ENCODE data around the gene ZNF609.

ZNF609 gene

DNA sequence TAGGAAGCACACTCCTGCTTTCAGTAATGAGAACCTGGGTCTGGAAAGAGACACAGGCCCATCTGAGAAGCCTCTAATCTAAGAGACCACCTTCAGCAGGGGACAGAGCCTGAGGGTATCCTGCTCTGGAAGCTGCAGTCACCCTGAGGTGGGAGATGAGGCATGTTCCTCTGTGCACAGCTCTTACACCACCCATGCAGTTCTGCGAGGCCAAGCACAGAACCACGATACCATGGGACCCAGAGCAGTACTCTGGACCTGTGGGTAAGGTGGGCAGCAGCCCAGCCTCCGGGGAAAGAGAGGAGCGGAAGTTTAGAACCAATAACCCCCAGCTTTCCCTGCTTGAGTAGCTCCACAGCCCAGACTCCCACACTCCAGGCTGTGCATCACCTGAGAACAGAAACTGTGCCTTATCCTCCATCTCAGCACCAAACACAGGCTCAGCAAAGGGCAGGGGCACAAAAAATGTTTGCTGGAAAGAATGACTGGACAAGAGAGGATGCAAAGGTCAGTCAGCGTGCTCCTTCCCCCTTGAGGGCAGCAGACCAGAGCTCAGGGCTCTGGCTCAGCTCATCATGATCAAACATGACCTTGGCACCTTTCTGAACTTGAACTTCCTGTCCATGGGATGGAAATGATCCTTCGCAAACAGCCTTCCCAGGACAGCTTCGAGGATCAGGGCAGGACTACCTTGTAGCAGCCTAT is 271.9 kb downstream of the ZNF609 start:
- Histone ChIP-seq H3K27ac (ENCODE audit: low read depth, low read length) (no peak overlapping the region), H3K36me3 (ENCODE audit: control insufficient read depth in 1 of 2, insufficient read depth in 2 of 2, low read length in 2 of 2) (no peaks in the 10 kb centered on the region), H3K4me3 (ENCODE audit: low read depth in 1 of 2, low read length in 2 of 2) (no peak overlapping the region), H3K4me1 (ENCODE audit: control insufficient read depth in 1 of 2, insufficient read depth in 2 of 2, low read length in 2 of 2) (peaks cover 0 to 3% of the 10 kb centered on the region in 2 donors), H3K9me3 (ENCODE audit: control insufficient read depth in 1 of 2, low read length in 2 of 2) (no peaks in the 10 kb centered on the region), H3K9ac (ENCODE audit: low read depth in 1 of 2, low read length in 2 of 2) (no peak overlapping the region), H3K27me3 (ENCODE audit: control insufficient read depth in 1 of 2, insufficient read depth in 2 of 2, low read length in 2 of 2) (no peaks in the 10 kb centered on the region)

Measured in duodenal mucosa (tissue), 2 donors.